Kidney (tissue), 14 donors: ENCODE data around the gene COX10. TPM values are rescaled to one million over a fixed set of nuclear protein-coding genes. Genes with fewer than 3 reads are reported as not detected.
A peak's percentile ranks its signal among the peaks of the same experiment; 100 is the strongest.
"Not testable (repeated sequence)": the region's sequence is repeated elsewhere in the genome, so short reads cannot be mapped to it uniquely, and the experiment has no call there.

Experiments
- DNase-seq, 5 donors: peaks; one replicate each; pipeline ENCODE4 v3.0.0-alpha.2; 2013 to 2020
- FAIRE-seq: peaks from 2 replicates; lab custom pipeline; 2012; peaks lifted over from hg19 to GRCh38; lab: Jason Lieb, UNC
- H3K27ac ChIP-seq, 2 donors: one replicate each; pipeline ENCODE4 v1.7.0; 2013; ENCODE audit warnings: low read depth in 2 of 2, low read length in 2 of 2, inconsistent platforms in 1 of 2
- H3K27me3 ChIP-seq: one replicate; pipeline ENCODE4 v1.7.1; 2013; ENCODE audit warnings: low read length, inconsistent platforms; ENCODE audit not compliant: control insufficient read depth, insufficient read depth
- H3K36me3 ChIP-seq, 3 donors: one replicate each; pipeline versions ENCODE4 v1.7.0 to v1.7.1; 2013; ENCODE audit warnings: low read length in 3 of 3, control low read depth in 1 of 3, inconsistent platforms in 1 of 3; ENCODE audit not compliant: insufficient read depth in 3 of 3, control insufficient read depth in 2 of 3
- H3K4me1 ChIP-seq, 3 donors: one replicate each; pipeline versions ENCODE4 v1.7.0 to v1.7.1; 2013; ENCODE audit warnings: low read length in 3 of 3, inconsistent platforms in 1 of 3, low read depth in 1 of 3; ENCODE audit not compliant: control insufficient read depth in 2 of 3, insufficient read depth in 2 of 3
- H3K4me3 ChIP-seq, 3 donors: one replicate each; pipeline versions ENCODE4 v1.7.0 to v1.8.1; 2013; ENCODE audit warnings: low read length in 3 of 3, control low read depth in 1 of 3, inconsistent platforms in 1 of 3
- H3K9ac ChIP-seq, 3 donors: one replicate each; pipeline versions ENCODE4 v1.7.0 to v1.7.1; 2013; ENCODE audit warnings: low read length in 3 of 3, control low read depth in 1 of 3, inconsistent platforms in 1 of 3
- H3K9me3 ChIP-seq, 3 donors: one replicate each; pipeline versions ENCODE4 v1.7.0 to v1.7.1; 2013; ENCODE audit warnings: low read length in 3 of 3, control low read depth in 1 of 3, inconsistent platforms in 1 of 3; ENCODE audit not compliant: control insufficient read depth in 2 of 3, insufficient read depth in 1 of 3
- CTCF ChIP-seq: IDR thresholded peaks from 3 replicates; pipeline ENCODE4 v1.5.1; 2012; ENCODE audit warnings: mild to moderate bottlenecking, moderate library complexity, borderline replicate concordance; ENCODE audit not compliant: insufficient read depth; ENCODE audit errors: extremely low read depth
- intact Hi-C: fragments of 100-400 bp; cut with DNase I; formaldehyde crosslinking; loops from one replicate; pipeline ENCODE4 v1.11.1; 2022
- polyA plus RNA-seq: library from polyadenylated mRNA; stranded (reverse); fragments of 350-450 nt; fragmentation: Illumina TruSeq; extraction: RNeasy Lipid Tissue Mini Kit (QIAGEN cat#74804); gene quantifications from one replicate; pipeline ENCODE4 v1.2.3, GENCODE V29; 2014; ENCODE audit warnings: low read depth, low replicate concordance; ENCODE audit not compliant: insufficient read depth
- total RNA-seq: library from RNA; stranded (reverse); fragmentation: NEBNext Ultra II Directional; extraction: Animal tissue kit (Norgen Biotek cat#: 25700); gene quantifications from one replicate; pipeline ENCODE4 v1.2.1, GENCODE V29; 2021
- donor health status: control.
- donor health status: control.
- donor health status: control.
- donor health status: control.
- donor health status: control.
- donor health status: DM: yes; HTN: yes; CAD: no.
- donor health status: Normal renal cell carcinoma (clear cell type).

Gene COX10
- total and polyA plus RNA-seq, 2 donors from 2014 or later: 14.2 to 18.0 TPM

- DNase-seq: peak in 2 of 5 donors; percentile 10 to 50
- H3K9me3 ChIP-seq: no peaks in the 10 kb centered on the region
- intact Hi-C loops: no loop called here
- no peak overlapping the region for H3K4me3 ChIP-seq
- H3K9ac ChIP-seq: no peak overlapping the region
- H3K27me3 ChIP-seq: no peaks in the 10 kb centered on the region
- FAIRE-seq: no peak
- H3K27ac ChIP-seq: no peak overlapping the region
- TF ChIP-seq CTCF: no peak
- no peaks in the 10 kb centered on the region for H3K36me3 ChIP-seq
- no peaks in the 10 kb centered on the region for H3K4me1 ChIP-seq
Observed at GRCh38 chr17:14228903-14229302, 159.6 kb downstream of the COX10 start.

GRCh38 chr17:14231187-14231586 is 161.9 kb downstream of the COX10 start:
- FAIRE-seq, intact Hi-C loops: not testable (repeated sequence)

GRCh38 chr17:14235047-14235446 is 165.7 kb downstream of the COX10 start:
- H3K9ac ChIP-seq, H3K27me3 ChIP-seq, H3K9me3 ChIP-seq, H3K36me3 ChIP-seq, H3K27ac ChIP-seq, FAIRE-seq, H3K4me1 ChIP-seq, DNase-seq, intact Hi-C loops, H3K4me3 ChIP-seq: not testable (repeated sequence)

More at GRCh38 chr17:14231187-14231586, 161.9 kb downstream of the COX10 start:
- not testable (repeated sequence) for H3K27me3 ChIP-seq, H3K9me3 ChIP-seq, H3K36me3 ChIP-seq, H3K4me3 ChIP-seq, H3K4me1 ChIP-seq, DNase-seq, H3K27ac ChIP-seq, H3K9ac ChIP-seq

GRCh38 chr17:14236032-14236431 is 166.7 kb downstream of the COX10 start:
- H3K4me3 ChIP-seq, intact Hi-C loops, DNase-seq, H3K27ac ChIP-seq, H3K9ac ChIP-seq, H3K27me3 ChIP-seq, H3K4me1 ChIP-seq, H3K36me3 ChIP-seq, H3K9me3 ChIP-seq, FAIRE-seq: not testable (repeated sequence)

GRCh38 chr17:14236762-14237161 is 167.5 kb downstream of the COX10 start, which contains the start of gene CDRT15:
CDRT15 (minus strand) TSS chr17:14236862; CDS start chr17:14236833, 29 bp downstream.
- H3K27me3 ChIP-seq, H3K27ac ChIP-seq, FAIRE-seq, H3K9me3 ChIP-seq, H3K36me3 ChIP-seq, H3K4me1 ChIP-seq, H3K9ac ChIP-seq, intact Hi-C loops, H3K4me3 ChIP-seq, DNase-seq: not testable (repeated sequence)

- H3K27ac ChIP-seq, H3K4me1 ChIP-seq, H3K27me3 ChIP-seq, FAIRE-seq, DNase-seq, intact Hi-C loops, H3K36me3 ChIP-seq, H3K9me3 ChIP-seq, H3K4me3 ChIP-seq, H3K9ac ChIP-seq: not testable (repeated sequence)
Observed at GRCh38 chr17:14239271-14239670, 170.0 kb downstream of the COX10 start.
